Pericardium fibroblast (primary cell): ENCODE measurements around the gene ZNF345. TPM values are rescaled to one million over a fixed set of nuclear protein-coding genes. Genes with fewer than 3 reads are reported as not detected.

ENCODE experiments used
- total RNA-seq: library from RNA; depleted of rRNA; stranded (reverse); fragments of >200 nt; gene quantifications from 2 replicates; pipeline ENCODE4 v1.2.3, GENCODE V29; 2015

Gene ZNF345
- total RNA-seq: 3.2 and 4.7 TPM in 2 replicates

GRCh38 chr19:36850559-36851442 lies at the start of gene ZNF345:
ZNF345 (plus strand) TSS chr19:36850876; CDS start chr19:36876831, 25,955 bp downstream.

GRCh38 chr19:36837906-36838783 lies 12.5 kb upstream of the ZNF345 start, which contains the start of gene ZNF790:
ZNF790 (minus strand) TSS chr19:36838387; CDS start chr19:36825619, 12,768 bp downstream.

GRCh38 chr19:36915992-36916830 lies 65.5 kb downstream of the ZNF345 start, which contains the start of the genes ZNF568 and ZNF829:
ZNF568 (plus strand) TSS chr19:36916332; CDS start chr19:36922771, 6,439 bp downstream.
ZNF829 (minus strand) TSS chr19:36916291; CDS start chr19:36915167, 1,124 bp downstream.

Other genes starting within 250 kb of the ZNF345 start
- gene ZNF382, start 245.6 kb upstream of the ZNF345 start, total RNA-seq: 2.6 and 10.6 TPM in 2 replicates
- 2.8 and 5.1 TPM in 2 replicates for gene ZNF461, start 184.0 kb upstream of the ZNF345 start, total RNA-seq
- gene ZNF567, start 163.3 kb upstream of the ZNF345 start, total RNA-seq: 3.3 and 4.6 TPM in 2 replicates
- 0.85 and 3.4 TPM in 2 replicates for gene ZNF850, start 78.1 kb upstream of the ZNF345 start, total RNA-seq
- gene ZNF790, start 12.5 kb upstream of the ZNF345 start, total RNA-seq: 1.9 and 4.4 TPM in 2 replicates
- 3.0 TPM in 2 replicates for gene ZNF829, start 65.4 kb downstream of the ZNF345 start, total RNA-seq
- 5.6 and 10.0 TPM in 2 replicates for gene ZNF568, start 65.5 kb downstream of the ZNF345 start, total RNA-seq
- 1.3 and 7.2 TPM in 2 replicates for gene ZNF420, start 227.6 kb downstream of the ZNF345 start, total RNA-seq